Middle frontal gyrus (tissue), 1 donor: Measurements from ENCODE around the gene C4orf36.

Experiments used
- DNase-seq: peaks from one replicate; pipeline ENCODE4 v3.0.0-alpha.2; 2015; ENCODE audit warnings: low spot score; ENCODE audit errors: extremely low spot score

C4orf36 gene

GRCh38 chr4:86857341-86858052 lies 34.7 kb downstream of the C4orf36 start:
- DNase-seq = no peak

DNA sequence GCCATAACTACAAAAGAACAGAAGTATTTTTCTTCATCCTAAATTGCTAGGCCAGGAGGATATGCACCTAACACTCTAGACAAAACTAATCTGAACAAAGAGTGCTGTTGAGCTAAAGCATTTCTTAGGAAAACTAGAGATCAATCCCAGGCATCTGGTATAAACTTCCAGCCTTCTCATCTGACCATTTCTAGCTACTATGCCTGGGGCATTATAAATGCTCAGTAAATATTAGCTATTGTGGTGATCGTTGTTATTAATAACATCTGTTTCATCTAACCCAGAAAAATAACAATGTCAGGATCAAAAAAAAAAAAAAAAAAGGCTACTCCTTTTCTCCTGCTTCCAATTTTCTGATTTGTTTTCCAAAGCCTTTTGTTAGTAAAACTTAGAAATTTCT lies 35.3 kb downstream of the C4orf36 start:
- DNase-seq = no peak

DNA sequence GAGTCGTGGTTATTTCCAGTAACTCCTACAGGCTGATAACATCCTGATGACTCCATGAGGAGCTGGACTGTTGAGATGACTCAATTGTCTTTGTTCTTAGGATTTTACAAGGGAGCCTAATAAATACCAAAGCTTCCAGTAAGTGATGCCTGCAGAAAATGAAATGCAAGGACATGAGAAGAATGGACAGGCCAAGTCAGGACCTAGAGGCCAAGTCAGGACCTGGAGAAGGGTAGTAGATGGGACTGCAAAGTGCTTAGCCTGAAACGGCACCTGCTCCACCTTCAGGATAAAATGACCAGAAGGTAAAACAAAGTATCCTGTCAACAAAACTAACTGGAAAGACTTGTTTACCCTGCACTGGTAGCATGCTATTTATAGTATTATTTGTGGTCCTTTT lies 36.6 kb downstream of the C4orf36 start:
- DNase-seq = no peak

DNA sequence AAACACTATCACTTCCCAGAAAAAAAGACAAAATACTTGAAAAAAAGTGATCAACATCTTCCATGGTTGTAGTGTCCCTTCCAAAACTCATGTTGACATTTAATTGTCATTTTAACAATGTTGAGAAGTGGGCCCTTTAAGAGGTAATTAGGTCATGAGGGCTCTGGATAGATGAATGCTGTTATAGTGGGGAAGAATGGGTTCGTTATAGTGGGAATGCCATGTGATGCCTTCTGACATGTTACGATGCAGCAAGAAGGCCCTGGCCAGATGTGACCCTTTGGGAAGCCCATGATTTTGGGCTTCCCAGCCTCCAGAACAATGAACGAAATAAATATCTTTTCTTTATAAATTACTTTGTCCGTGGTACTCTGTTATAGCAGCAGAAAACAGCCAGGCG lies 39.0 kb downstream of the C4orf36 start:
- no peak for DNase-seq

GRCh38 chr4:86848732-86849619 lies 43.2 kb downstream of the C4orf36 start, which contains the start of gene SLC10A6:
Gene SLC10A6 (minus strand): TSS chr4:86849384. CDS start chr4:86849115, 269 bp downstream.
- DNase-seq = no peak

DNA sequence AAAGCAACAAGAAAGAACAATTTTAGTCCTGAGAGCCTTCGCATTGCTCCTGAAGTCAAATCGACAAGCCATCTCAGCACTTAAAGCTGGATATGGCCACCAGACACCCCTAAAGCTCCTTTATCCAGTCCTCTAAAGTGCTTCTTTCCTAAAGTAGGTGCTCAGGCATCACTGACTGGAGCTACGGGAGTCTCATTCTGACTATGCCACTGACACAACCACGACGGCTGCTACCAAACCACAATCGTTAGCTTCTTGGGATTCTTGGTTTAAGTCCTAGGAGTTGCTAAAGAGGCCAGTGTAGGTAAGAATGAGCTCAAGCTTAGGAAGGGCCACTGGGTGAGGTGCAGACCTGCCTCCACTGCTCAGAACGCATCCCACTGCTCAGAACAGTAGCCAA lies 44.1 kb downstream of the C4orf36 start:
- no peak for DNase-seq

DNA sequence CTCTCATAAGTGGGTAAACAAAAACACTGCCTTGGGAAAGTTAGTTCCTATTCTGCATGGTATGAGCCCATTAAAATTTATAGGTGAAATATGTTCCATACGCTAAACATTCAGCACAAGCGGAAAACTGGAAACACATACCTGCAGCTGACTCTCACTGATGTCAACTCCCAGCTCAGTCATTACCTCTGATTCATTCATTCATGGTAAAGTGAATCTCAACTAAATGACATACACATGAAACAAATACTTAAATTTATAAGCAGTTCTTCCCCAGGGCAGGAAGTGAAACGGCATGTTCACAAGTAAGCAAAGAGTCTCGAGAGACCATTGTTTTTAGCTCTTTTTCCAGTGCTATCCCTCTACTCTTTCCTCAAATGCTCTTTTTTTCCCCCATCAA lies 44.7 kb downstream of the C4orf36 start:
- DNase-seq = no peak

- DNase-seq = no peak
Observed at GRCh38 chr4:86846921-86847320, 45.3 kb downstream of the C4orf36 start.

- DNase-seq = no peak
Observed at GRCh38 chr4:86845593-86845992, 46.6 kb downstream of the C4orf36 start.

- DNase-seq = no peak
Observed at GRCh38 chr4:86841309-86841708, 50.9 kb downstream of the C4orf36 start.

GRCh38 chr4:86840858-86841257 lies 51.4 kb downstream of the C4orf36 start:
- no peak for DNase-seq

- no peak for DNase-seq
Observed at GRCh38 chr4:86837691-86838503, 54.3 kb downstream of the C4orf36 start.

- no peak for DNase-seq
Observed at GRCh38 chr4:86835677-86836076, 56.5 kb downstream of the C4orf36 start.

DNA sequence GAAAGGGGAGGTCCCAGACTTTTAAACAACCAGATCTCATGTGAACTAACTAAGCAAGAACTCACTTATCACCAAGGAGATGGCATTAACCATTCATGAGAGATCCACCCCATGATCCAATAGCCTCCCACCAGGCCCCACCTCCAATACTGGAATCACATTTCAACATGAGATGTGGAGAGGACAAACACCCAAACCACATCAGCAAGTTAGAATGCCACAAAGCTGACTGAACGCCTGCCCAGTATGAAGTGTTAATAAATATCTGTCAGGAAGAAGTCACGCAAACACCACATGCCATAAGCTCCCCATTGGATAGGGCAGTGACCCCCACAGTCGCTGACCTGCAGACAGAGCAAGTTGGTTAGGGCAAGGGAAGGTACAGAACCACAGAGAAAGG lies 57.3 kb downstream of the C4orf36 start:
- no peak for DNase-seq

DNA sequence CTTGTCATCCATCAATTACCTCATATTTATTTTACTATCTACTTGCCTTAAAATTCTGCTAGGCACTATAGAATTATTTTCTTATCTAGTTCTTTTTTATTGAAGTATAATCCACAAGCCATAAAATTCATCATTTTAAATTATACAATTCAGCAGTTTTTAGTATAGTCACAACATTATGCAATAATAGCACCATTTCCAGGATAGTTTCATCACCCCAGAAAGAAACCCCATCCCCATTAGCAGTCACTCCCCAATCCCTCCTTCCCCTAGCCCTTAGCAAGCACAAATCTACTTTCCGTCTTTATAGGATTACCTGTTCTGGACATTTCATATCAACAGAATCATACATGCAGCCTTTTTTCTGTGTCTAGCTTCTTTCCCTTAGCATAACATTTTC lies 58.6 kb downstream of the C4orf36 start:
- DNase-seq = no peak

- no peak for DNase-seq
Observed at GRCh38 chr4:86831262-86832130, 60.7 kb downstream of the C4orf36 start.
